Large intestine (tissue), 3 donors: ENCODE results near the gene NXPE3. TPM values are rescaled to one million over a fixed set of nuclear protein-coding genes. Genes with fewer than 3 reads are reported as not detected.

ENCODE experiments used
- DNase-seq, 2 donors: peaks; one replicate each; pipeline versions ENCODE4 v3.0.0 to v3.0.0-alpha.2; 2013
- H3K27ac ChIP-seq: one replicate; pipeline ENCODE4 v1.5.1; 2013; ENCODE audit warnings: low read length
- H3K27me3 ChIP-seq: 2 replicates; pipeline ENCODE4 v1.6.1; 2013; ENCODE audit warnings: low read length; ENCODE audit not compliant: control insufficient read depth, insufficient read depth
- H3K36me3 ChIP-seq: 2 replicates; pipeline ENCODE4 v1.6.1; 2013; ENCODE audit warnings: low read length; ENCODE audit not compliant: control insufficient read depth, insufficient read depth
- H3K4me1 ChIP-seq: one replicate; pipeline ENCODE4 v1.6.1; 2013; ENCODE audit warnings: low read length; ENCODE audit not compliant: control insufficient read depth, insufficient read depth
- H3K4me3 ChIP-seq: one replicate; pipeline ENCODE4 v1.5.1; 2013; ENCODE audit warnings: low read length
- H3K9me3 ChIP-seq: one replicate; pipeline ENCODE4 v1.6.1; 2013; ENCODE audit warnings: mild to moderate bottlenecking, low read depth, low read length, moderate library complexity; ENCODE audit not compliant: control insufficient read depth
- WGBS: methylation state at CpG from one replicate; pipeline ENCODE4 v1.1.5; 2013; ENCODE audit warnings: low lambda C conversion rate; ENCODE audit not compliant: insufficient coverage; 5-methylcytosine and 5-hydroxymethylcytosine counted together
- polyA plus RNA-seq: library from polyadenylated mRNA; unstranded; fragments of 120-200 nt; gene quantifications from one replicate; pipeline ENCODE4 v1.2.1, GENCODE V29; 2013

NXPE3 gene
- polyA plus RNA-seq, 1 donor = 4.3 TPM

DNA sequence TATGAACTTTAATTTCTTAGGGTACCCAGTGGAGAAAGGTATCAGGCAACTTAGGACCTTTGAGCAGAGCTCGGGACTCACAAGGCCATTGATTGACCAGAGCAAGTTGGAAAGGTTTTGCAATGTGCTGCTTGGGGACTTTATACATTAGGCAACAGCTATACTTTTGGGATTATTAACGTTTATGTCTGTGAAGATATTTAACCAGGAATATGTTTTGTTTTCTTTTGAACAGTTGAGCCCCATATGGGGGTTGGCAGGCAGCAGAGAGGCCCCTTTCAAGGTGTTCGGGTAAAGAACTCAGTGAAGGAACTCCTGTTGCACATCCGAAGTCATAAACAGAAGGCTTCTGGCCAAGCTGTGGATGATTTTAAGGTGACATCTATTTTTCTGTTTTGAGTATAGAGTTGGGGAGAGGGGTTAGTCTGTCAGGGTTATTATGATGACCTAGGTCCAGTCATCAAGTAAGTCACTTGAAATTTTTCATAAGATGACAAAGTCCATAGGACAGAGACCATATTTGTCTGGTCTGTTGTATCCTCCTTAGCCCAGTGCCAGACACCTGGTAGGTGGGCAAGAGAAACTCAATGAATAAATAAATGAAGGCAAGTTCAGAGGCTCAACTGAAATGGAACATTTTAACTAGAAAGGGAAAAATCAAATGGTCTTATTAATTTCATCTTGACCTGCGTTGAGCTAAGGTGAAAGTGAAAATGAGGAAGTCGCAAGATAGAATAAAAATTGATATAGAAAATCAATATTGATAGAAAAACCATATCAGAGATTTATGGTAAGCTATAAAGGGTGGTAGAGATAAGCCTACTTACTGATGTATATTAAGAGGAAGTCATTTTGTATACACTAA lies 73.1 kb downstream of the NXPE3 start:
- peaks cover 33% of the 10 kb centered on the region for H3K4me1 ChIP-seq

DNA sequence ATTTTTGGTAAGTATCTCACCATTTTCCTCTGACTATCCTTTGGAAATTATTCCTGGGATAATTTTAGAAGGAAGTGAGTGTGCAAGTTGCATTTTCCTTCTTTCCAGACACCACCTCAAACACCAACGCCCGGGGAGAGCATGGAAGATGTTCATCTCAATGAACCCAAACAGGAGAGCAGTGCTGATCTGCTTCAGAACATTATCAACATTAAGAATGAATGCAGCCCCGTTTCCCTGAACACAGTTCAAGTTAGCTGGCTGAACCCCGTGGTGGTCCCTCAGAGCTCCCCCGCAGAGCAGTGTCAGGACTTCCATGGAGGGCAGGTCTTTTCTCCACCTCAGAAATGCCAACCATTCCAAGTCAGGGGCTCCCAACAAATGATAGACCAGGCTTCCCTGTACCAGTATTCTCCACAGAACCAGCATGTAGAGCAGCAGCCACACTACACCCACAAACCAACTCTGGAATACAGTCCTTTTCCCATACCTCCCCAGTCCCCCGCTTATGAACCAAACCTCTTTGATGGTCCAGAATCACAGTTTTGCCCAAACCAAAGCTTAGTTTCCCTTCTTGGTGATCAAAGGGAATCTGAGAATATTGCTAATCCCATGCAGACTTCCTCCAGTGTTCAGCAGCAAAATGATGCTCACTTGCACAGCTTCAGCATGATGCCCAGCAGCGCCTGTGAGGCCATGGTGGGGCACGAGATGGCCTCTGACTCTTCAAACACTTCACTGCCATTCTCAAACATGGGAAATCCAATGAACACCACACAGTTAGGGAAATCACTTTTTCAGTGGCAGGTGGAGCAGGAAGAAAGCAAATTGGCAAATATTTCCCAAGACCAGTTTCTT lies 74.2 kb downstream of the NXPE3 start:
- no CpG with 5 or more reads among the region's 8 CpGs for WGBS

More for the DNA sequence above, 73.1 kb downstream of the NXPE3 start:
- Histone ChIP-seq H3K27ac (peak overlapping the region; percentile 96), H3K9me3 (no peaks in the 10 kb centered on the region), H3K27me3 (no peaks in the 10 kb centered on the region), H3K36me3 (peaks cover 50% of the 10 kb centered on the region), H3K4me3 (peak overlapping the region; percentile 67)
- no CpG with 5 or more reads among the region's 6 CpGs for WGBS
- DNase-seq = peak in 1 of 2 donors; percentile 60

DNA sequence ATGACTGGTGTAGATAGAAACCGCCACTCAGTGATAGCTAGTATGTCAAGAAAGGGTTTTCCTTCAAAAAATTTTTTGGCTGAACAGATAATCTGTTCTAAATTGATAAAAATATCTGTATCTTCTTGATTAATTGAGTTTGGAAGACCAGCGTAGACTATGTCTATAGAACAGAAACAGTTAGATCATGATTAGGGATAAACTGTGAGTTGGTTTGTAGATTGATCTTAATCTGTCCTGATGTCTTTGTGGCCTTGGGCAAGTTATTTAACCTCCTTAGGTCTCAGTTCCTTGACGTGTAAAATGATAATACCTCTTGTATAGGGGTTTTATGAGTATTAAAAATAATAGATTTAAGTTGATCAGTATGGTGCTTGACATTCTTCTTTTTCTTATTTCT lies 75.0 kb downstream of the NXPE3 start:
- Histone ChIP-seq H3K36me3 (peaks cover 63% of the 10 kb centered on the region), H3K4me3 (peak overlapping the region; percentile 67), H3K9me3 (no peaks in the 10 kb centered on the region), H3K27me3 (no peaks in the 10 kb centered on the region), H3K27ac (peak overlapping the region; percentile 96), H3K4me1 (peaks cover 27% of the 10 kb centered on the region)
- no peak for DNase-seq
- WGBS = 100% methylated on average over 1 of the region's 3 CpGs

More for the DNA sequence above, 74.2 kb downstream of the NXPE3 start:
- peak overlapping the region; percentile 67 for H3K4me3 ChIP-seq
- peaks cover 27% of the 10 kb centered on the region for H3K4me1 ChIP-seq
- peak overlapping the region; percentile 96 for H3K27ac ChIP-seq
- peak in 1 of 2 donors; percentile 39 for DNase-seq
- no peaks in the 10 kb centered on the region for H3K27me3 ChIP-seq
- H3K36me3 ChIP-seq = peaks cover 57% of the 10 kb centered on the region
- no peaks in the 10 kb centered on the region for H3K9me3 ChIP-seq

DNA sequence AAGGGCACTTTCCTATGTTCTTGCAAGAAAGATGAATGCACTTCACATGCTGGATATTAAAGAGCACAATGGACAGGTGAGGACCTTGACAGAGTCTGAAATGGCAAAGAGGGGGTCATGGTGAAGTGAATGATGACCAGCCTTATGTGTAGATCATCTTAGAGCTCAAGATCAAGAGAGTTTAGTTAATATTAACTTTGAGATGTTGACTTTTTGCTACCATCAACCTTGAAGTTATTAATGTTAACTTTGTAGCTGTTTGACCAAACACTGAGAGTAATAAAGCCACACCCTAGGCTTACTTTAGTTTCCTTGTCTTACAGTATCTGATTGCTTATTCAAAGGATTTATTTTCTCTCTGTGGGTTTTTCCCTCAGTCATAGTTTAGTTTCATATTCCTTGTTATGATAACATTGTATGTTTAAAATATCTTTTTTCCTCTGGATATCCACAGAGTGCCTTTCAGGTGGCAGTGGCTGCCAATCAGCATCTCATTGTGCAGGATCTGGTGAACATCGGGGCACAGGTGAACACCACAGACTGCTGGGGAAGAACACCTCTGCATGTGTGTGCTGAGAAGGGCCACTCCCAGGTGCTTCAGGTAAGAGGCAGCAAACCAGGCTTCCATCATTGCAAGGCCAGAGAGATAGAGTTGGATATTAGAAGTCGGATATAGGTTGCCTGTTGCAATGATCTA lies 75.7 kb downstream of the NXPE3 start:
- Histone ChIP-seq H3K36me3 (peaks cover 69% of the 10 kb centered on the region), H3K27ac (peak overlapping the region; percentile 96), H3K9me3 (no peaks in the 10 kb centered on the region), H3K4me1 (peaks cover 30% of the 10 kb centered on the region), H3K27me3 (no peaks in the 10 kb centered on the region), H3K4me3 (peak overlapping the region; percentile 36)
- no CpG with 5 or more reads among the region's 2 CpGs for WGBS
- DNase-seq = peak; percentile 71 to 92

DNA sequence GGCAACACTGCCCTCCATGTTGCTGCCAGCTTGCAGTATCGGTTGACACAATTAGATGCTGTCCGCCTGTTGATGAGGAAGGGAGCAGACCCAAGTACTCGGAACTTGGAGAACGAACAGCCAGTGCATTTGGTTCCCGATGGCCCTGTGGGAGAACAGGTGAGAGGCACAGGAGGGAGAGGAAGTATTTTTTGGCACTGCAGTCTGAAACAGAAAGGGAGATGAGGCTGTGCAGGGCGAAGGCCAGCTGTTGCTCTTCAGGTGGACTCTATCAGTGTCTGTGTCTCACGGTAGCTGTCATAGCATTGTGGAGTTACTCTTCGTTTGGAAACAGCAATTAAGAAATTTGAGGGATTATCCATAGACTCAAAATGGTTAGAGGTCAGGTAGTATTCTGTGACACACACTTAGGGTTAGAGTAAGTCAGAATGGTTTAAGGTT lies 78.3 kb downstream of the NXPE3 start:
- Histone ChIP-seq H3K27me3 (no peaks in the 10 kb centered on the region), H3K4me3 (peak overlapping the region; percentile 31), H3K27ac (peak overlapping the region; percentile 74), H3K9me3 (no peaks in the 10 kb centered on the region), H3K4me1 (peaks cover 30% of the 10 kb centered on the region), H3K36me3 (peaks cover 74% of the 10 kb centered on the region)
- peak in 1 of 2 donors; percentile 37 for DNase-seq
- WGBS = no CpG with 5 or more reads among the region's 8 CpGs

DNA sequence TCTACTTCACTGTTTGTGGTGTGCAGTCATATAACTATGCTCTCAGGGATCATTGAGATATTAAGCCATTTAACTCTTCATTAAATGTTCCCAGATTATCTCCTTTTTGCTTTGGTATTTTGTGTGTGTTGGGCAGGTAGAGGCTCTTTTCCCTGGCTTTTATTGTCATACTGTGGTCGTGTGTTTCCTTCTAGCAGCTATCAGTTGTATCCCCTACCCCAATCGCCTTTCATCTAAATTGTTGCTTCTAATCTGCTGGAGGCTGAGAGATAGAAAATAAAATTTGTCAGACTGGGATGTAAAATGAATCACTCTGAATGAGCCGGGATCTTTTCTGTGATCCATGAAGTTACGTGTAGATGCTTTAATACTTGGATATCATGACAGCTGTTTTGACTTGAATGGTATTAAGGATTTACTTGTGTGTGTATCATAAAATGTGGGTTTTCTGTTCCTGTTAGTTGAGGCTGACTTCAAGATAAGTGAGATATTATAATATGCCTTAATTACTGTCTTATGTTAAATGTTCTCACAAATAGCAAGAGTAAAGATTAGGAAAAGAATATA lies 79.5 kb downstream of the NXPE3 start:
- Histone ChIP-seq H3K9me3 (no peaks in the 10 kb centered on the region), H3K36me3 (peaks cover 64% of the 10 kb centered on the region), H3K4me3 (peak overlapping the region; percentile 31), H3K4me1 (peaks cover 26% of the 10 kb centered on the region), H3K27ac (peak overlapping the region; percentile 74), H3K27me3 (no peaks in the 10 kb centered on the region)
- no peak for DNase-seq
- WGBS = 20% methylated on average over 1 of the region's 4 CpGs

DNA sequence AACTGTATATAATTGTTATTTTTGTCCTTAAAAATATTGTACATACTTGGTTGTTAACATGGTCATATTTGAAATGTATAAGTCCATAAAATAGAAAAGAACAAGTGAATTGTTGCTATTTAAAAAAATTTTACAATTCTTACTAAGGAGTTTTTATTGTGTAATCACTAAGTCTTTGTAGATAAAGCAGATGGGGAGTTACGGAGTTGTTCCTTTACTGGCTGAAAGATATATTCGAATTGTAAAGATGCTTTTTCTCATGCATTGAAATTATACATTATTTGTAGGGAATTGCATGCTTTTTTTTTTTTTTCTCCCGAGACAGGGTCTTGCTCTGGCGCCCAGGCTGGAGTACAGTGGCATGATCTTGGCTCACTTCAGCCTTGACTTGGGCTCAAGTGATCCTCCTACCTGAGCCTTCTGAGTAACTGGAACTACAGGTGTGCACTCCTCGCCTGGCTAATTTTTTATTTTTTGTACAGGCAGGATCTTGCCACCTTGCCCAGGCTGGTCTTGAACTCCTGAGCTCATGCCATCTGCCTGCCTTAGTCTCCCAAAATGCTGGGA lies 81.0 kb downstream of the NXPE3 start:
- no CpG with 5 or more reads among the region's 5 CpGs for WGBS
- no peaks in the 10 kb centered on the region for H3K9me3 ChIP-seq
- peaks cover 22% of the 10 kb centered on the region for H3K4me1 ChIP-seq
- no peak for DNase-seq
- H3K4me3 ChIP-seq = no peak overlapping the region
- peaks cover 51% of the 10 kb centered on the region for H3K36me3 ChIP-seq
- H3K27me3 ChIP-seq = no peaks in the 10 kb centered on the region
- peak overlapping the region; percentile 74 for H3K27ac ChIP-seq

DNA sequence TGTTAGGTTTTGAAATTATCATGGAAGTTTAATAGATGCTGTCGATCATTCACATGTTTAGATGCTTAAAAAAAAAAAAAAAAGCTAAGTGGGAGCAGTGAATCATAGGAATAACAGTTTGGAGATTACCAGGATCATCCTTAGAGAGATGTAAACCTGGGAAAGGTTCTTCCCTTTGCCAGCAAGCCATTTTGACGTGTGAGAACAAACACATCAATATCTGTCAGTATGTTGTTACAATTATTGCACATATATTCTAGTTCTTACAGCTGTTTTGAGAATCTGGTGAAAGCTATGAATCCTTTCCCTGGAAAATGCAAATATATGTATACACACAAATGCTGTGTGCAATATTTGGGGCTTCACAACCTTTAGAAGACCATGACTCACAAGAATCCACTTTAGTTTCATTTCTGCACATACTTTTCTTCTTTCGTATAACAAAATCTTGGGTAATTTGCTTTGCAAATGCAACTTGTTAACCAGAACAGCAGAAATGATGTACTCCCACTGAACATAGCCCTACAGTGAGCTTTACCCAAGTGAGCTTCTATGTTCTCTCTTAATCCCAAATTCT lies 82.3 kb downstream of the NXPE3 start:
- Histone ChIP-seq H3K27ac (peak overlapping the region; percentile 69), H3K4me3 (no peak overlapping the region), H3K36me3 (peaks cover 39% of the 10 kb centered on the region), H3K27me3 (no peaks in the 10 kb centered on the region), H3K4me1 (peaks cover 18% of the 10 kb centered on the region), H3K9me3 (no peaks in the 10 kb centered on the region)
- 100% methylated on average over 1 of the region's 3 CpGs for WGBS
- DNase-seq = peak in 1 of 2 donors; percentile 37

DNA sequence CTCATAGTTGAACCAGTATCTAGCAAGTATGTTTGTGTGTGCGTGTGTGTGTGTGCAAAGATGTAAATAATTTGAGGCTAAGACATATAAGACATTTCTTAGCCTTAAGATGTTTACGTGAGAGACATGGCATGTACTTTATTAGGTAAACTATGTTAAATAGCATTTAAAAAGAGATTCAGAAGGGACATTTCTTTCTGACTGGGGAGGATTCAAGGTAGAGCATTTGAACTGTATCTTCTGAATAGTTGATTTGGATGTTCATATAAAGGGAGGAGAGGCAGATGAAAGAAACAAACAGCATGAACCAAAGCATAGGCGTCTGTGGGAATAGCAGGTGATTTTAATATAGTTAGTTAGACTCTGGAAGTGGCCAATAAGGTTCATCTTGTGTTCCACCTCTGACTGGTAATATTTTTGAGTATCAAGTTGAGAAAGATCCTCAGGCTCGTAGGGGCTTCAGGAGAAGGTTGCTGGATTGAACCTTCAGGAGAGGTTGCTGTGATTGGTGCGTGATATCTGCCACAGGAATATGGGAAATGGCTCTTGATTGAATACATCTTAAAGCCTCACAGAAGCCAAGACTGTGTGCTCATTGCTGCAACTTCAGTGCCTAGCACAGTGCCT lies 82.9 kb downstream of the NXPE3 start:
- H3K36me3 ChIP-seq = peaks cover 34% of the 10 kb centered on the region
- H3K4me1 ChIP-seq = peaks cover 17% of the 10 kb centered on the region
- H3K27ac ChIP-seq = peak overlapping the region; percentile 69
- peak in 1 of 2 donors; percentile 49 for DNase-seq
- WGBS = no CpG with 5 or more reads among the region's 5 CpGs
- H3K9me3 ChIP-seq = no peaks in the 10 kb centered on the region
- no peak overlapping the region for H3K4me3 ChIP-seq
- no peaks in the 10 kb centered on the region for H3K27me3 ChIP-seq
